Adipocyte (in vitro differentiated cells): ENCODE data around the gene SPEN.

ENCODE experiments used
- DNase-seq: peaks from one replicate; pipeline ENCODE4 v3.0.0-alpha.2; 2015; ENCODE audit warnings: low read depth
- H3K27me3 ChIP-seq: replicated peaks from 2 replicates; pipeline ENCODE4 v1.7.0; 2013; ENCODE audit warnings: mild to moderate bottlenecking, low read length, moderate library complexity; ENCODE audit not compliant: control insufficient read depth, insufficient read depth
- H3K36me3 ChIP-seq: 2 replicates; pipeline ENCODE4 v1.7.0; 2013; ENCODE audit warnings: low read length, mild to moderate bottlenecking, moderate library complexity; ENCODE audit not compliant: control insufficient read depth, insufficient read depth, severe bottlenecking
- H3K4me1 ChIP-seq: 2 replicates; pipeline ENCODE4 v1.7.0; 2013; ENCODE audit warnings: mild to moderate bottlenecking, low read length, moderate library complexity; ENCODE audit not compliant: control insufficient read depth, insufficient read depth
- H3K4me3 ChIP-seq: 2 replicates; pipeline ENCODE4 v1.7.0; 2013; ENCODE audit warnings: mild to moderate bottlenecking, low read length, moderate library complexity
- H3K9ac ChIP-seq: 2 replicates; pipeline ENCODE4 v1.7.0; 2013; ENCODE audit warnings: mild to moderate bottlenecking, low read length, moderate library complexity
- H3K9me3 ChIP-seq: 2 replicates; pipeline ENCODE4 v1.7.0; 2013; ENCODE audit warnings: mild to moderate bottlenecking, low read length, moderate library complexity; ENCODE audit not compliant: control insufficient read depth

The SPEN gene

GRCh38 chr1:15934211-15935055 lies 86.9 kb downstream of the SPEN start:
- Histone ChIP-seq H3K4me1 (peaks cover 3% of the 10 kb centered on the region), H3K9me3 (no peaks in the 10 kb centered on the region), H3K9ac (no peak overlapping the region), H3K4me3 (no peak overlapping the region), H3K36me3 (peaks cover 90% of the 10 kb centered on the region), H3K27me3 (no peaks in the 10 kb centered on the region)
- DNase-seq, result no peak

GRCh38 chr1:15935056-15935950 lies 87.8 kb downstream of the SPEN start:
- DNase-seq, result no peak
- peaks cover 90% of the 10 kb centered on the region for H3K36me3 ChIP-seq
- peaks cover 6% of the 10 kb centered on the region for H3K4me1 ChIP-seq
- H3K27me3 ChIP-seq, result no peaks in the 10 kb centered on the region
- no peak overlapping the region for H3K4me3 ChIP-seq
- H3K9ac ChIP-seq, result no peak overlapping the region
- H3K9me3 ChIP-seq, result no peaks in the 10 kb centered on the region

GRCh38 chr1:15936025-15936424 lies 88.5 kb downstream of the SPEN start:
- H3K4me3 ChIP-seq, result no peak overlapping the region

GRCh38 chr1:15937146-15937545 lies 89.6 kb downstream of the SPEN start:
- Histone ChIP-seq H3K9me3 (no peaks in the 10 kb centered on the region), H3K9ac (no peak overlapping the region), H3K27me3 (no peaks in the 10 kb centered on the region), H3K4me1 (peaks cover 6% of the 10 kb centered on the region), H3K4me3 (no peak overlapping the region), H3K36me3 (peaks cover 90% of the 10 kb centered on the region)
- DNase-seq, result no peak

More at GRCh38 chr1:15936025-15936424, 88.5 kb downstream of the SPEN start:
- Histone ChIP-seq H3K9me3 (no peaks in the 10 kb centered on the region), H3K36me3 (peaks cover 90% of the 10 kb centered on the region), H3K27me3 (no peaks in the 10 kb centered on the region), H3K4me1 (peaks cover 6% of the 10 kb centered on the region), H3K9ac (no peak overlapping the region)
- DNase-seq, result no peak

GRCh38 chr1:15937706-15938168 lies 90.2 kb downstream of the SPEN start:
- H3K36me3 ChIP-seq, result peaks cover 90% of the 10 kb centered on the region
- H3K4me1 ChIP-seq, result peaks cover 6% of the 10 kb centered on the region
- H3K27me3 ChIP-seq, result no peaks in the 10 kb centered on the region
- H3K9me3 ChIP-seq, result no peaks in the 10 kb centered on the region
- DNase-seq, result no peak
- H3K4me3 ChIP-seq, result no peak overlapping the region
- H3K9ac ChIP-seq, result no peak overlapping the region

- Histone ChIP-seq H3K36me3 (peaks cover 90% of the 10 kb centered on the region), H3K4me3 (no peak overlapping the region), H3K9me3 (no peaks in the 10 kb centered on the region)
Measured at GRCh38 chr1:15938628-15939161, 91.2 kb downstream of the SPEN start.

GRCh38 chr1:15939181-15940109 lies 91.9 kb downstream of the SPEN start:
- Histone ChIP-seq H3K27me3 (no peaks in the 10 kb centered on the region), H3K4me1 (peaks cover 6% of the 10 kb centered on the region), H3K4me3 (no peak overlapping the region), H3K36me3 (peaks cover 88% of the 10 kb centered on the region), H3K9ac (no peak overlapping the region), H3K9me3 (no peaks in the 10 kb centered on the region)
- peak; percentile 56 for DNase-seq

More at GRCh38 chr1:15938628-15939161, 91.2 kb downstream of the SPEN start:
- H3K27me3 ChIP-seq, result no peaks in the 10 kb centered on the region
- peaks cover 6% of the 10 kb centered on the region for H3K4me1 ChIP-seq
- H3K9ac ChIP-seq, result no peak overlapping the region
- no peak for DNase-seq

GRCh38 chr1:15940110-15941043 lies 92.9 kb downstream of the SPEN start:
- Histone ChIP-seq H3K9me3 (no peaks in the 10 kb centered on the region), H3K27me3 (no peaks in the 10 kb centered on the region), H3K9ac (no peak overlapping the region), H3K4me1 (peaks cover 6% of the 10 kb centered on the region), H3K36me3 (peaks cover 87% of the 10 kb centered on the region), H3K4me3 (no peak overlapping the region)
- DNase-seq, result no peak

- no peak for DNase-seq
- H3K9me3 ChIP-seq, result no peaks in the 10 kb centered on the region
- peaks cover 6% of the 10 kb centered on the region for H3K4me1 ChIP-seq
- H3K4me3 ChIP-seq, result no peak overlapping the region
- H3K27me3 ChIP-seq, result no peaks in the 10 kb centered on the region
- peaks cover 90% of the 10 kb centered on the region for H3K36me3 ChIP-seq
- H3K9ac ChIP-seq, result no peak overlapping the region
Measured at GRCh38 chr1:15941044-15941840, 93.7 kb downstream of the SPEN start.
